T-helper 22 cell (primary cell): ENCODE measurements around the gene B3GALT5.
"Not testable (repeated sequence)": the region's sequence is repeated elsewhere in the genome, so short reads cannot be mapped to it uniquely, and the experiment has no call there.

Experiments used
- DNase-seq: peaks from one replicate; pipeline ENCODE4 v3.0.0-alpha.2; 2020; ENCODE audit warnings: low read depth

Gene B3GALT5

GRCh38 chr21:39612233-39613040, at the start of gene B3GALT5:
TSS of gene B3GALT5 (plus strand) at chr21:39612940. CDS start at chr21:39660560, 47,620 bp downstream.
- no peak for DNase-seq

GRCh38 chr21:39564200-39564599, 48.5 kb upstream of the B3GALT5 start:
- no peak for DNase-seq

GRCh38 chr21:39567180-39567972, 45.4 kb upstream of the B3GALT5 start:
- no peak for DNase-seq

GRCh38 chr21:39568361-39568760, 44.4 kb upstream of the B3GALT5 start:
- DNase-seq, result no peak

GRCh38 chr21:39575775-39576174, 37.0 kb upstream of the B3GALT5 start:
- no peak for DNase-seq

- no peak for DNase-seq
These were observed 36.1 kb upstream of the B3GALT5 start for GRCh38 chr21:39576518-39577128.

- no peak for DNase-seq
These were observed 32.9 kb upstream of the B3GALT5 start for GRCh38 chr21:39579734-39580332.

GRCh38 chr21:39580744-39581143, 32.0 kb upstream of the B3GALT5 start:
- no peak for DNase-seq

- DNase-seq, result no peak
These were observed 31.3 kb upstream of the B3GALT5 start for GRCh38 chr21:39581414-39581813.

- no peak for DNase-seq
These were observed 30.0 kb upstream of the B3GALT5 start for GRCh38 chr21:39582749-39583148.

GRCh38 chr21:39583586-39583985, 29.2 kb upstream of the B3GALT5 start:
- DNase-seq, result not testable (repeated sequence)

- DNase-seq, result no peak
These were observed 25.4 kb upstream of the B3GALT5 start for GRCh38 chr21:39587376-39587775.

- DNase-seq, result no peak
These were observed 23.9 kb upstream of the B3GALT5 start for GRCh38 chr21:39588884-39589283.

GRCh38 chr21:39593522-39593921, 19.2 kb upstream of the B3GALT5 start:
- DNase-seq, result no peak

- DNase-seq, result no peak
These were observed 17.3 kb upstream of the B3GALT5 start for GRCh38 chr21:39595465-39595864.

- no peak for DNase-seq
These were observed 15.1 kb upstream of the B3GALT5 start for GRCh38 chr21:39597595-39597994.

GRCh38 chr21:39599191-39599970, 13.4 kb upstream of the B3GALT5 start:
- no peak for DNase-seq

- no peak for DNase-seq
These were observed 11.4 kb upstream of the B3GALT5 start for GRCh38 chr21:39601187-39601928.

GRCh38 chr21:39602076-39602689, 10.6 kb upstream of the B3GALT5 start:
- DNase-seq, result no peak

GRCh38 chr21:39602793-39603192, 9.9 kb upstream of the B3GALT5 start:
- no peak for DNase-seq
